Karpas-422 (cell line): ENCODE data around the gene AMMECR1. TPM values are rescaled to one million over a fixed set of nuclear protein-coding genes. Genes with fewer than 3 reads are reported as not detected.

ENCODE experiments used
- DNase-seq: peaks from one replicate; pipeline ENCODE4 v3.0.0-alpha.2; 2015
- H2AFZ ChIP-seq: fragments of 200-600 bp; sonication (generic); 2 replicates; pipeline ENCODE4 v1.6.1; 2014; ENCODE audit warnings: antibody characterized with exemption, low read length, mixed read lengths
- H3K27ac ChIP-seq: fragments of 200-600 bp; sonication (generic); 2 replicates; pipeline ENCODE4 v1.5.1; 2014; ENCODE audit warnings: mild to moderate bottlenecking, low read length, moderate library complexity
- H3K27me3 ChIP-seq: fragments of 200-600 bp; sonication (generic); 2 replicates; pipeline ENCODE4 v1.6.1; 2014; ENCODE audit warnings: low read length, mixed read lengths
- H3K36me3 ChIP-seq: fragments of 200-600 bp; sonication (generic); 2 replicates; pipeline ENCODE4 v1.6.1; 2014; ENCODE audit warnings: low read length, mixed read lengths; ENCODE audit not compliant: insufficient read depth
- H3K4me1 ChIP-seq: fragments of 200-600 bp; sonication (generic); 2 replicates; pipeline ENCODE4 v1.6.1; 2014; ENCODE audit warnings: mild to moderate bottlenecking, low read length, mixed read lengths
- H3K4me2 ChIP-seq: fragments of 200-600 bp; sonication (generic); 2 replicates; pipeline ENCODE4 v1.6.1; 2014; ENCODE audit warnings: low read length, low read depth, mild to moderate bottlenecking; ENCODE audit not compliant: poor library complexity, severe bottlenecking
- H3K4me3 ChIP-seq: fragments of 200-600 bp; sonication (generic); 2 replicates; pipeline ENCODE4 v1.5.1; 2014; ENCODE audit warnings: mild to moderate bottlenecking, antibody characterized with exemption, low read length, mixed read lengths
- H3K79me2 ChIP-seq: fragments of 200-600 bp; sonication (generic); 2 replicates; pipeline ENCODE4 v1.6.1; 2014; ENCODE audit warnings: mild to moderate bottlenecking, low read length, mixed read lengths
- H3K9ac ChIP-seq: fragments of 200-600 bp; sonication (generic); 2 replicates; pipeline ENCODE4 v1.6.0; 2014; ENCODE audit warnings: low read length
- H3K9me2 ChIP-seq: fragments of 200-600 bp; sonication (generic), shearing (Covaris generic); replicated peaks from 2 replicates; pipeline ENCODE4 v1.6.0; 2014; ENCODE audit warnings: mild to moderate bottlenecking, low read length, moderate library complexity; ENCODE audit not compliant: insufficient read depth
- H3K9me3 ChIP-seq: fragments of 300-700, 200-600 bp; sonication (generic); 2 replicates; pipeline ENCODE4 v1.6.1; 2014; ENCODE audit warnings: low read length, mixed read lengths
- H4K20me1 ChIP-seq: fragments of 200-600 bp; sonication (generic); 2 replicates; pipeline ENCODE4 v1.6.1; 2014; ENCODE audit warnings: mild to moderate bottlenecking, antibody characterized with exemption, low read length, low read depth; ENCODE audit not compliant: insufficient read depth
- total RNA-seq: library from RNA; depleted of rRNA; stranded (reverse); fragments of >200 nt; shearing (Covaris generic); gene quantifications from 2 replicates; pipeline ENCODE4 v1.2.3, GENCODE V29; 2014; ENCODE audit warnings: low replicate concordance

AMMECR1 gene
- total RNA-seq, 1 experiment from 2014 or later, result 15.1 TPM

GRCh38 chrX:110167952-110168451 is 149.9 kb downstream of the AMMECR1 start:
- Histone ChIP-seq H2AFZ (no peak overlapping the region), H3K9me3 (no peaks in the 10 kb centered on the region), H3K79me2 (no peaks in the 10 kb centered on the region), H3K4me1 (no peaks in the 10 kb centered on the region), H3K27ac (no peak overlapping the region), H4K20me1 (no peaks in the 10 kb centered on the region), H3K4me3 (no peak overlapping the region), H3K27me3 (no peaks in the 10 kb centered on the region), H3K9ac (no peak overlapping the region), H3K9me2 (no peaks in the 10 kb centered on the region), H3K36me3 (no peaks in the 10 kb centered on the region), H3K4me2 (no peak overlapping the region)
- peak; percentile 81 for DNase-seq

- no peaks in the 10 kb centered on the region for H4K20me1 ChIP-seq
These were observed 154.4 kb downstream of the AMMECR1 start for GRCh38 chrX:110163488-110163887.

DNA sequence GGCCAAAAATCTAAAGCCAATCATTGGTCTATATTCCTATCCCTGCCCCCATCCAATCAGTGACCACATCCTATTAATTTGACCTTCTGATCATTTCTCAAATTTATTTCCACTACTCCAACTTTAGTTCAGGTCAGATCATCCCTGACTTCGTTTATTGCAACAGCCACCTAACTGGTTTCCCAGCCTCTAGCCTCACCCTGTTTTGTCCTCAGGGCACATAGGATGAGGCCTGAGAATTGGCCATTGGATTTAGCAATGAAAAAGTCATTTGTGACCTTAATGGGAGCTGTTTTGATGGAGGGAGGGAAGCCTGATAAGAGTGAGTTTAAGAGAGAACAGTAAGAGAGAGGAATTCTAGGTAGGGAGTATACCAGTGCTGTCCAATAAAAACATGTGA is 155.0 kb downstream of the AMMECR1 start:
- Histone ChIP-seq H3K27ac (no peak overlapping the region), H3K36me3 (no peaks in the 10 kb centered on the region), H3K9me2 (no peaks in the 10 kb centered on the region), H3K27me3 (no peaks in the 10 kb centered on the region), H3K4me2 (no peak overlapping the region), H3K9ac (no peak overlapping the region), H2AFZ (no peak overlapping the region), H3K79me2 (no peaks in the 10 kb centered on the region; the same call in 1 of the 2 replicates), H3K9me3 (no peaks in the 10 kb centered on the region), H3K4me3 (no peak overlapping the region), H3K4me1 (no peaks in the 10 kb centered on the region), H4K20me1 (no peaks in the 10 kb centered on the region)
- no peak for DNase-seq

More at GRCh38 chrX:110163488-110163887, 154.4 kb downstream of the AMMECR1 start:
- Histone ChIP-seq H3K79me2 (no peaks in the 10 kb centered on the region; the same call in 1 of the 2 replicates), H3K4me1 (no peaks in the 10 kb centered on the region), H3K4me3 (no peak overlapping the region), H3K4me2 (no peak overlapping the region), H2AFZ (no peak overlapping the region), H3K9me3 (no peaks in the 10 kb centered on the region), H3K9ac (no peak overlapping the region), H3K9me2 (no peaks in the 10 kb centered on the region), H3K27ac (no peak overlapping the region), H3K27me3 (no peaks in the 10 kb centered on the region), H3K36me3 (no peaks in the 10 kb centered on the region)
- DNase-seq, result no peak

- no peaks in the 10 kb centered on the region for H3K9me3 ChIP-seq
- H3K79me2 ChIP-seq, result no peaks in the 10 kb centered on the region; the same call in 1 of the 2 replicates
- H3K4me1 ChIP-seq, result no peaks in the 10 kb centered on the region
- no peaks in the 10 kb centered on the region for H3K36me3 ChIP-seq
- H3K27me3 ChIP-seq, result no peaks in the 10 kb centered on the region
- no peak overlapping the region for H3K4me2 ChIP-seq
- no peak overlapping the region for H3K9ac ChIP-seq
- DNase-seq, result no peak
- no peaks in the 10 kb centered on the region for H4K20me1 ChIP-seq
- H3K27ac ChIP-seq, result no peak overlapping the region
- H3K4me3 ChIP-seq, result no peak overlapping the region
- H3K9me2 ChIP-seq, result no peaks in the 10 kb centered on the region
- no peak overlapping the region for H2AFZ ChIP-seq
These were observed 155.8 kb downstream of the AMMECR1 start for GRCh38 chrX:110162131-110162530.

GRCh38 chrX:110161361-110161686 is 156.6 kb downstream of the AMMECR1 start:
- no peaks in the 10 kb centered on the region for H3K9me3 ChIP-seq
- H4K20me1 ChIP-seq, result no peaks in the 10 kb centered on the region
- no peaks in the 10 kb centered on the region for H3K9me2 ChIP-seq
- no peaks in the 10 kb centered on the region; the same call in 1 of the 2 replicates for H3K79me2 ChIP-seq
- H3K27ac ChIP-seq, result no peak overlapping the region
- no peak overlapping the region for H2AFZ ChIP-seq
- no peaks in the 10 kb centered on the region for H3K27me3 ChIP-seq
- no peaks in the 10 kb centered on the region for H3K36me3 ChIP-seq
- DNase-seq, result no peak
- no peak overlapping the region for H3K9ac ChIP-seq
- no peak overlapping the region for H3K4me3 ChIP-seq
- no peaks in the 10 kb centered on the region for H3K4me1 ChIP-seq
- H3K4me2 ChIP-seq, result no peak overlapping the region

- H3K9me3 ChIP-seq, result no peaks in the 10 kb centered on the region
- H3K79me2 ChIP-seq, result no peaks in the 10 kb centered on the region; the same call in 1 of the 2 replicates
- H3K4me2 ChIP-seq, result no peak overlapping the region
- H3K9ac ChIP-seq, result no peak overlapping the region
- no peak overlapping the region for H3K27ac ChIP-seq
- no peaks in the 10 kb centered on the region for H4K20me1 ChIP-seq
- H3K4me3 ChIP-seq, result no peak overlapping the region
- no peak for DNase-seq
- H3K9me2 ChIP-seq, result no peaks in the 10 kb centered on the region
- H3K36me3 ChIP-seq, result no peaks in the 10 kb centered on the region
- no peaks in the 10 kb centered on the region for H3K27me3 ChIP-seq
- no peaks in the 10 kb centered on the region for H3K4me1 ChIP-seq
- no peak overlapping the region for H2AFZ ChIP-seq
These were observed 158.0 kb downstream of the AMMECR1 start for GRCh38 chrX:110159865-110160264.

- Histone ChIP-seq H3K4me3 (no peak overlapping the region), H3K27ac (no peak overlapping the region), H3K27me3 (no peaks in the 10 kb centered on the region), H3K9me2 (no peaks in the 10 kb centered on the region), H3K4me2 (no peak overlapping the region), H3K4me1 (no peaks in the 10 kb centered on the region), H3K9ac (no peak overlapping the region), H3K79me2 (no peaks in the 10 kb centered on the region; the same call in 1 of the 2 replicates), H3K9me3 (no peaks in the 10 kb centered on the region), H2AFZ (no peak overlapping the region), H3K36me3 (no peaks in the 10 kb centered on the region), H4K20me1 (no peaks in the 10 kb centered on the region)
- no peak for DNase-seq
These were observed 158.7 kb downstream of the AMMECR1 start for GRCh38 chrX:110159235-110159634.

DNA sequence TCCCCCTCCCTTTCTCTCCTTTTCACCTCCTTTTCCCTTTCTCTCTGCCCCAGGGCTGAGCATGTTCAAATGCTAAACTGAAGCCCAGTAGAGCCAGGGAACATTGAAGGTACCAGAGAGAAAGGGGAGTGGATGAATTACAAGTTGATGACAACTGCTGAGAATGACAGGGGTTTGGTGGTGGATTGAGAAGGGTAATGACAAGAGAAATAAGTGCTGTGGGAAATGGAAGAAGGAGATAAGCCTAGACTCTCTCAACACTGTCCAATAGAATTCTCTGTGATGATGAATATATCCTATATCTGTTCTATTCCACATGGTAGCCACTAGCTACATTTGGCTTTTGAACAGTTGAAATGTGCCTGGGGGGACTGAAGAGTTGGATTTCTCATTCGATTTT is 160.4 kb downstream of the AMMECR1 start:
- Histone ChIP-seq H3K9ac (no peak overlapping the region), H3K9me2 (no peaks in the 10 kb centered on the region), H3K36me3 (no peaks in the 10 kb centered on the region), H4K20me1 (no peaks in the 10 kb centered on the region), H3K4me1 (no peaks in the 10 kb centered on the region), H3K9me3 (no peaks in the 10 kb centered on the region), H2AFZ (no peak overlapping the region), H3K27me3 (no peaks in the 10 kb centered on the region), H3K4me2 (no peak overlapping the region), H3K79me2 (no peaks in the 10 kb centered on the region; the same call in 1 of the 2 replicates), H3K4me3 (no peak overlapping the region), H3K27ac (no peak overlapping the region)
- no peak for DNase-seq
